Adrenal gland (tissue), 12 donors: ENCODE data around the gene LHX4. TPM values are rescaled to one million over a fixed set of nuclear protein-coding genes. Genes with fewer than 3 reads are reported as not detected.

ENCODE experiments used
- DNase-seq, 7 donors: peaks; one replicate each; pipeline ENCODE4 v3.0.0-alpha.2; 2019 to 2020
- H3K27ac ChIP-seq, 5 donors: fragments of 200-600 bp; sonication (generic) in 4 of 5; 1 replicate in 3 of 5; 2 replicates in 2 of 5; pipeline versions ENCODE4 v1.5.1 to v1.8.0; 2016 to 2020; ENCODE audit warnings: mild to moderate bottlenecking in 1 of 5
- H3K27me3 ChIP-seq: fragments of 200-600 bp; 2 replicates; pipeline ENCODE4 v1.8.0; 2021
- H3K36me3 ChIP-seq, 2 donors: fragments of 200-600 bp; replicated peaks in 1 of 2; 1 replicate in 1 of 2; 2 replicates in 1 of 2; pipeline versions ENCODE4 v1.5.1 to v1.8.0; 2018 to 2022
- H3K4me1 ChIP-seq, 2 donors: fragments of 200-600 bp; replicated peaks in 1 of 2; 1 replicate in 1 of 2; 2 replicates in 1 of 2; pipeline versions ENCODE4 v1.5.1 to v1.8.0; 2018 to 2021
- H3K4me3 ChIP-seq, 4 donors: fragments of 200-600 bp; sonication (generic) in 3 of 4; one replicate each; pipeline ENCODE4 v1.5.1; 2016 to 2018
- H3K9me3 ChIP-seq, 3 donors: fragments of 200-600 bp; sonication (generic) in 1 of 3; replicated peaks in 1 of 3; 1 replicate in 2 of 3; 2 replicates in 1 of 3; pipeline versions ENCODE4 v1.5.1 to v1.8.0; 2016 to 2021
- CTCF ChIP-seq, 6 experiments: fragments of 450-650 bp in 4 of 6; fragments of 200-600 bp in 2 of 6; sonication (generic) in 1 of 6; IDR thresholded peaks; 1 replicate in 5 of 6; 2 replicates in 1 of 6; pipeline versions ENCODE4 v1.5.1 to v1.8.0; 2016 to 2021; ENCODE audit warnings: antibody characterized with exemption in 6 of 6, mild to moderate bottlenecking in 2 of 6, moderate library complexity in 1 of 6
- POLR2A ChIP-seq, 2 donors: fragments of 450-650 bp; IDR thresholded peaks; one replicate each; pipeline ENCODE4 v1.6.1; 2017; ENCODE audit warnings: antibody characterized with exemption in 2 of 2, mild to moderate bottlenecking in 2 of 2, moderate library complexity in 1 of 2
- whole genome bisulfite sequencing, 4 donors: extraction: QIAGEN DNeasy Blood & Tissue Kit in 2 of 4; methylation state at CpG; one replicate each; pipeline versions ENCODE4 v1.1.5 to v1.1.7; 2013 to 2017; 5-methylcytosine and 5-hydroxymethylcytosine counted together
- intact Hi-C, 2 donors: fragments of 100-400 bp; cut with DNase I; formaldehyde crosslinking; loops; one replicate each; pipeline versions ENCODE4 v1.14.1 to v1.15.0; 2022 to 2023
- polyA plus RNA-seq, 3 donors: library from polyadenylated mRNA; stranded (reverse); fragments of 200-250 nt in 2 of 3; fragments of 350-450 nt in 1 of 3; fragmentation: Illumina TruSeq in 1 of 3; extraction: RNeasy Lipid Tissue Mini Kit (QIAGEN cat#74804) in 1 of 3; gene quantifications; one replicate each; pipeline ENCODE4 v1.2.3, GENCODE V29; 2013 to 2014
- total RNA-seq, 9 donors: library from RNA; depleted of rRNA in 4 of 9; stranded (reverse); fragments of >200 nt in 4 of 9; fragments of 120-200 nt in 1 of 9; fragmentation: NEBNext Ultra II Directional in 1 of 9; extraction: Animal tissue kit (Norgen Biotek cat#: 25700) in 1 of 9; gene quantifications; one replicate each; pipeline versions ENCODE4 v1.1.0 to v1.2.4, GENCODE V29; 2013 to 2023
- donor health status: healthy with polysubstance abuse.
- donor health status: Bipolar disorder and iron deficiency.
- donor health status: DM: yes; HTN: yes; CAD: no.
- donor health status: DM: no; HTN: no; CAD: no.
- donor health status: DM: no; HTN: no; CAD: no.
- donor health status: DM: yes; HTN: yes; CAD: no.

Gene LHX4
- total and polyA plus RNA-seq, 12 donors: not detected

GRCh38 chr1:180213401-180214170 is 16.5 kb upstream of the LHX4 start:
- DNase-seq: no peak
- TF ChIP-seq POLR2A (IDR thresholded peaks at IDR 0.05) (no peak), CTCF (IDR thresholded peaks at IDR 0.05) (no peak)
- Histone ChIP-seq H3K27ac (no peak overlapping the region), H3K36me3 (no peaks in the 10 kb centered on the region), H3K9me3 (no peaks in the 10 kb centered on the region), H3K4me3 (no peak overlapping the region), H3K4me1 (no peaks in the 10 kb centered on the region), H3K27me3 (peaks cover 10% of the 10 kb centered on the region)
- WGBS, 4 donors: 63 to 77% (median 70%) methylated on average over 15 of the region's 15 CpGs
- intact Hi-C loops: no loop called here

GRCh38 chr1:180215856-180216625 is 14.0 kb upstream of the LHX4 start:
- no peaks in the 10 kb centered on the region for H3K4me1 ChIP-seq
- H3K4me3 ChIP-seq: no peak overlapping the region
- no peak overlapping the region for H3K27ac ChIP-seq
- H3K27me3 ChIP-seq: peaks cover 7% of the 10 kb centered on the region
- 92 to 94% (median 93%) methylated on average over 21 to 22 of the region's 22 CpGs for WGBS, 4 donors
- no peak for DNase-seq
- no peak for TF ChIP-seq CTCF (IDR thresholded peaks at IDR 0.05)
- no peak for TF ChIP-seq POLR2A (IDR thresholded peaks at IDR 0.05)
- no peaks in the 10 kb centered on the region for H3K36me3 ChIP-seq
- intact Hi-C loops: no loop called here
- no peaks in the 10 kb centered on the region for H3K9me3 ChIP-seq

GRCh38 chr1:180217006-180217405 is 13.1 kb upstream of the LHX4 start:
- WGBS, 4 donors: 75 to 91% (median 81%) methylated on average over 3 to 7 of the region's 7 CpGs
- no peak for DNase-seq
- no peaks in the 10 kb centered on the region for H3K9me3 ChIP-seq
- H3K4me3 ChIP-seq: no peak overlapping the region
- H3K27ac ChIP-seq: no peak overlapping the region
- TF ChIP-seq POLR2A (IDR thresholded peaks at IDR 0.05) (no peak), CTCF (IDR thresholded peaks at IDR 0.05) (no peak)
- H3K4me1 ChIP-seq: no peaks in the 10 kb centered on the region
- intact Hi-C loops: no loop called here
- H3K36me3 ChIP-seq: no peaks in the 10 kb centered on the region
- no peaks in the 10 kb centered on the region for H3K27me3 ChIP-seq

GRCh38 chr1:180218806-180219765 is 11.0 kb upstream of the LHX4 start:
- intact Hi-C loops: no loop called here
- Histone ChIP-seq H3K4me3 (no peak overlapping the region), H3K9me3 (no peaks in the 10 kb centered on the region), H3K4me1 (no peaks in the 10 kb centered on the region), H3K27me3 (peaks cover 5% of the 10 kb centered on the region), H3K27ac (no peak overlapping the region), H3K36me3 (no peaks in the 10 kb centered on the region)
- TF ChIP-seq CTCF (IDR thresholded peaks at IDR 0.05) (no peak), POLR2A (IDR thresholded peaks at IDR 0.05) (no peak)
- no peak for DNase-seq
- 83 to 90% (median 84%) methylated on average over 18 to 20 of the region's 20 CpGs for WGBS, 4 donors
